GM10847 (cell line): ENCODE data around the gene SAMM50.

Experiments
- POLR2A ChIP-seq: IDR thresholded peaks from 2 replicates; pipeline ENCODE4 v1.6.1; 2011; ENCODE audit not compliant: insufficient read length; ENCODE audit errors: extremely low read depth

The SAMM50 gene

GRCh38 chr22:43955040-43955882 is at the start of gene SAMM50:
Gene SAMM50, plus strand, starts transcription at chr22:43955442. Its CDS starts 136 bp downstream, at chr22:43955578.
- TF ChIP-seq POLR2A, result peak; percentile 94

GRCh38 chr22:43905681-43906080 is 49.6 kb upstream of the SAMM50 start:
- no peak for TF ChIP-seq POLR2A

GRCh38 chr22:43909708-43910107 is 45.5 kb upstream of the SAMM50 start:
- no peak for TF ChIP-seq POLR2A

GRCh38 chr22:43910178-43910695 is 45.0 kb upstream of the SAMM50 start:
- no peak for TF ChIP-seq POLR2A

GRCh38 chr22:43911351-43911750 is 43.9 kb upstream of the SAMM50 start:
- no peak for TF ChIP-seq POLR2A

- no peak for TF ChIP-seq POLR2A
Observed at GRCh38 chr22:43917521-43917920, 37.7 kb upstream of the SAMM50 start.

- no peak for TF ChIP-seq POLR2A
Observed at GRCh38 chr22:43919106-43919973, 35.9 kb upstream of the SAMM50 start.

GRCh38 chr22:43921370-43921769 is 33.9 kb upstream of the SAMM50 start:
- TF ChIP-seq POLR2A, result no peak

- TF ChIP-seq POLR2A, result no peak
Observed at GRCh38 chr22:43922123-43922522, 33.1 kb upstream of the SAMM50 start.

GRCh38 chr22:43923191-43923590 is 32.1 kb upstream of the SAMM50 start:
- no peak for TF ChIP-seq POLR2A

GRCh38 chr22:43923631-43924464 is 31.4 kb upstream of the SAMM50 start, which contains the start of gene PNPLA3:
Gene PNPLA3, plus strand, starts transcription at chr22:43923805. Its CDS starts 107 bp downstream, at chr22:43923912.
- no peak for TF ChIP-seq POLR2A

GRCh38 chr22:43924877-43925276 is 30.4 kb upstream of the SAMM50 start:
- TF ChIP-seq POLR2A, result no peak

- no peak for TF ChIP-seq POLR2A
Observed at GRCh38 chr22:43925433-43926348, 29.6 kb upstream of the SAMM50 start.

- no peak for TF ChIP-seq POLR2A
Observed at GRCh38 chr22:43926349-43926710, 28.9 kb upstream of the SAMM50 start.
